ENCODE measurements around the gene TMBIM1. TPM values are rescaled to one million over a fixed set of nuclear protein-coding genes. Genes with fewer than 3 reads are reported as not detected.
A peak's percentile ranks its signal among the peaks of the same experiment; 100 is the strongest.

The TMBIM1 gene
- total RNA-seq, 1 donor from 2014 or later, result 111 TPM

- no peak for TF ChIP-seq CTCF (IDR thresholded peaks at IDR 0.05; ENCODE audit: borderline replicate concordance)
- peaks cover 55% of the 10 kb centered on the region for H3K36me3 ChIP-seq
- H3K4me3 ChIP-seq, result no peak overlapping the region
- no peaks in the 10 kb centered on the region for H3K9me3 ChIP-seq (replicated peaks)
- intact Hi-C loops (cut with micrococcal nuclease), result no loop called here
- DNase-seq, result no peak
- peaks cover 68% of the 10 kb centered on the region for H3K4me1 ChIP-seq
- H3K27me3 ChIP-seq (ENCODE audit: low read depth), result no peaks in the 10 kb centered on the region
- H3K27ac ChIP-seq (replicated peaks), result no peak overlapping the region
Observed at GRCh38 chr2:218267259-218267658, 25.0 kb downstream of the TMBIM1 start.

DNA sequence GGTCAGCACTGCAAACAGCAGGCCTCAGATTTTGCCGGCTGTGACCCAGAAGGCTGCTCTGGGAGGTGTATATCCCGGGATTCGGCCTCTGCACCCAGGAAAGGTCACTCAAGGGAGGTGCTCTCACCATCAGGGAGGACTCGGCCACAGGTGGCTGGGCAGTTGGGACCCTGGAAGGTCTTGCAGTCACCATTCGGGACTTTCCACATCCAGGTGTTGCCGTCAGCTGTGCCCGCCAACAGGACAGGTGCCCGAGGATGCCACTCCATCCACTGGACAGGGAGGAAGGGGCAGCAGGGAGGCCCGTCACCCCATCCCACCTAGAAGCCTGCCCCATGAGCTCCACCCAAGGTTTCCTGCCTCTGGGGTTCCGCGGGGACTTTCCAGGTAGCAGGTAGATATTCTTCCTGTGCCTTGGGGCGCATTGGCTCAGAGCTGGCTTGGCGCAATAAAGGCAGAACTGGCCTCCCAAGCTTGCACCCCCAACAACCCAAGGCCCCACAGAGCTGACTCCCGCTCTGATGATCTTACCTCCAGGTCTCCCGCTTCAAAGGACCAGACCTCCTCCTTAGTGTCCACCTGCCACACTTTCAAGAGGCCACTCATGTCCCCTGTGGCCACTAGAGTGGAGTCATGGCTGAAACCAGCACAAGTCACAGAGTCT lies 25.9 kb downstream of the TMBIM1 start:
- Histone ChIP-seq H3K36me3 (peaks cover 55% of the 10 kb centered on the region), H3K4me3 (no peak overlapping the region), H3K27me3 (ENCODE audit: low read depth) (no peaks in the 10 kb centered on the region), H3K9me3 (replicated peaks) (no peaks in the 10 kb centered on the region), H3K4me1 (peaks cover 68% of the 10 kb centered on the region), H3K27ac (replicated peaks) (no peak overlapping the region)
- no peak for DNase-seq
- intact Hi-C loops (cut with micrococcal nuclease), result no loop called here
- no peak for TF ChIP-seq CTCF (IDR thresholded peaks at IDR 0.05; ENCODE audit: borderline replicate concordance)

DNA sequence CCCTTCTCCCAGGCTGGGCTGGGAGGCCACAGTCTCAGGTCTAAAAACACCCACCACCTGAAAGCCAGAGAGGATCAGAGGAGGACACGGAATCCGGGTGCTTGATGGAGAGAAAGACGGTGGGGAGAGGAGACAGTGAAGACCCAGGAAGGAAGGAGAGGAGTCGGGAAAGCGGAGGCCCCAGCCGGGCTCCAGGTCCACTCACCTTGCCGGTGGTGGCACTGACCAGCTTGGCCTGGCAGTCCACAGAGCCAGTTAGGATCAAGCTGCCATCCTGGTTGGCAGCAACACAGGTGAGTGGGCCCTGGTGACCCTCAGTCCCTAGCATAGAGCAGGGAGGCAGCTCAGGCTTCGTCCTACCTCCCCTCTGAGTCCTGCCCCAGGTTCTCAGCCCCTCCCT lies 26.7 kb downstream of the TMBIM1 start:
- DNase-seq, result no peak
- no peak for TF ChIP-seq CTCF (IDR thresholded peaks at IDR 0.05; ENCODE audit: borderline replicate concordance)
- no peak overlapping the region for H3K4me3 ChIP-seq
- peaks cover 55% of the 10 kb centered on the region for H3K36me3 ChIP-seq
- H3K27me3 ChIP-seq (ENCODE audit: low read depth), result no peaks in the 10 kb centered on the region
- intact Hi-C loops (cut with micrococcal nuclease), result no loop called here
- H3K27ac ChIP-seq (replicated peaks), result no peak overlapping the region
- no peaks in the 10 kb centered on the region for H3K9me3 ChIP-seq (replicated peaks)
- peaks cover 68% of the 10 kb centered on the region for H3K4me1 ChIP-seq

- peak overlapping the region; percentile 27 for H3K27ac ChIP-seq (replicated peaks)
- H3K9me3 ChIP-seq (replicated peaks), result no peaks in the 10 kb centered on the region
- DNase-seq, result no peak
- intact Hi-C loops (cut with micrococcal nuclease), result no loop called here
- H3K4me3 ChIP-seq, result no peak overlapping the region
- H3K4me1 ChIP-seq, result peaks cover 72% of the 10 kb centered on the region
- no peak for TF ChIP-seq CTCF (IDR thresholded peaks at IDR 0.05; ENCODE audit: borderline replicate concordance)
- peaks cover 55% of the 10 kb centered on the region for H3K36me3 ChIP-seq
- no peaks in the 10 kb centered on the region for H3K27me3 ChIP-seq (ENCODE audit: low read depth)
Observed at GRCh38 chr2:218264773-218265561, 27.3 kb downstream of the TMBIM1 start.

DNA sequence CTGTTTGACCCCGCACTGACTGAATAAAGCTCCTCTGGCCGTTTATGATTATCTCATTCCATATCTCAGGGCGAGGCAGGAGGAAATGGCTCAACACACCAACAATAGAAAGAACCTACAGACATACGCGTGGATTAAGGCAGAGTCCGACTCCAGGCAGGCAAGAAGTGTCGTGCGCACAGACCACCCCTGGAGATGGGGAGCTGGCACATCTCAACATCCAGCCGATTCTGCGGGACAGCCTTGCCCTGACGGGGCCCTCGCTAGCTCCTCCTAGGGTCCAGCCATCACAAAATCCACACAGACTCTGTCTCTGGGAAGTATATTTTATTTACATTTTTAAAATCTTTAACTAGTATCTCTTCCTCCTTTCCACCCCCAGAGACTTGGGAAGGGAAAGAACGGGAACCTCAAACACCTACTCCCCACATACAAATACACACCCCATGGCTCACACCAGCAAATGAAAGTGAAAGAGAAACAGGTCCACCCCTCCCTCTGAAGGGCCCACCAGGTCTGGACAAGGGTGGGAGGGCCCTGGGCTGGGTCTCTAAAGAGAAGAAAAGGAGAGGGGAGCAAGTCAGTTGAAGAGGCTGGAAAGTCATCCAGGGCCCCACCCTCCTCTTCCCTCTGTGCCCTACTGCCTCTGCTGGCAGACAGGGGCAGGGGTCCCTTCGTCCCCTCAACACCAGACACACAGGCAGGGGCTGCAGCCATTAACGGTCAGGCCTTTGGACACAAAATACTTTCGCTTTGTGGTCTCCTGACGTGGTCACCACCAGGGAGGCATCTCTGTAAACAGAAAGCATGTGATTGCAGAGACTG lies 28.3 kb downstream of the TMBIM1 start:
- intact Hi-C loops (cut with micrococcal nuclease), result no loop called here
- Histone ChIP-seq H3K4me1 (peaks cover 72% of the 10 kb centered on the region), H3K27ac (replicated peaks) (peak overlapping the region; percentile 27)

More for the DNA sequence above, 28.3 kb downstream of the TMBIM1 start:
- DNase-seq, result no peak
- H3K27me3 ChIP-seq (ENCODE audit: low read depth), result no peaks in the 10 kb centered on the region
- no peak for TF ChIP-seq CTCF (IDR thresholded peaks at IDR 0.05; ENCODE audit: borderline replicate concordance)
- no peaks in the 10 kb centered on the region for H3K9me3 ChIP-seq (replicated peaks)
- H3K4me3 ChIP-seq, result no peak overlapping the region
- H3K36me3 ChIP-seq, result peaks cover 55% of the 10 kb centered on the region
